T-helper 2 cell treated with Interferon-gamma antibody and Interleukin-4, amounts not matched to agents 100 ng/mL and 5 ng/mL, for 36 hours (primary cell): ENCODE data around the gene IER3. TPM values are rescaled to one million over a fixed set of nuclear protein-coding genes. Genes with fewer than 3 reads are reported as not detected.

Source experiments
- intact Hi-C: fragments of 100-400 bp; cut with micrococcal nuclease; formaldehyde crosslinking; loops from one replicate; pipeline ENCODE4 v1.15.1; 2023
- total RNA-seq: library from RNA; stranded (reverse); gene quantifications from 2 replicates; pipeline ENCODE4 v1.2.3, GENCODE V29; 2022

IER3 gene
- total RNA-seq = 20.9 and 21.6 TPM in 2 replicates

GRCh38 chr6:30744054-30744805 is at the start of gene IER3:
IER3 (minus strand) TSS chr6:30744547; CDS start chr6:30744518, 29 bp downstream.
- intact Hi-C loops = loop anchor here (1.0 to 5.0 kb wide), 6 partner anchors 25 to 532 kb away; partner anchors contain the start of gene TRIM26

GRCh38 chr6:30793521-30794194 is 49.3 kb upstream of the IER3 start:
- intact Hi-C loops = no loop called here

GRCh38 chr6:30792786-30793185 is 48.4 kb upstream of the IER3 start:
- intact Hi-C loops = no loop called here

GRCh38 chr6:30790724-30791383 is 46.5 kb upstream of the IER3 start:
- intact Hi-C loops = no loop called here

GRCh38 chr6:30789606-30790005 is 45.3 kb upstream of the IER3 start:
- intact Hi-C loops = no loop called here

- intact Hi-C loops = loop anchor here (1.0 kb wide), 1 partner anchor 44 kb away; the partner anchor contains the start of gene IER3
Observed at GRCh38 chr6:30787954-30788353, 43.6 kb upstream of the IER3 start.

- intact Hi-C loops = no loop called here
Observed at GRCh38 chr6:30782425-30783014, 38.2 kb upstream of the IER3 start.

GRCh38 chr6:30781743-30782424 is 37.5 kb upstream of the IER3 start:
- intact Hi-C loops = no loop called here

GRCh38 chr6:30781395-30781742 is 37.0 kb upstream of the IER3 start:
- intact Hi-C loops = no loop called here

GRCh38 chr6:30780642-30780920 is 36.2 kb upstream of the IER3 start:
- intact Hi-C loops = no loop called here

- intact Hi-C loops = no loop called here
Observed at GRCh38 chr6:30779850-30780641, 35.7 kb upstream of the IER3 start.

GRCh38 chr6:30778001-30778635 is 33.8 kb upstream of the IER3 start:
- intact Hi-C loops = no loop called here

- intact Hi-C loops = no loop called here
Observed at GRCh38 chr6:30777155-30777485, 32.8 kb upstream of the IER3 start.

- intact Hi-C loops = no loop called here
Observed at GRCh38 chr6:30776390-30777154, 32.2 kb upstream of the IER3 start.

- intact Hi-C loops = no loop called here
Observed at GRCh38 chr6:30775104-30775503, 30.8 kb upstream of the IER3 start.

GRCh38 chr6:30774701-30775100 is 30.4 kb upstream of the IER3 start:
- intact Hi-C loops = no loop called here

GRCh38 chr6:30770592-30770991 is 26.2 kb upstream of the IER3 start:
- intact Hi-C loops = no loop called here

GRCh38 chr6:30769853-30770524 is 25.6 kb upstream of the IER3 start:
- intact Hi-C loops = loop anchor here (1.0 to 2.0 kb wide), 2 partner anchors 26 to 45 kb away; partner anchors contain the start of gene IER3
